Ureter (tissue), 1 donor: ENCODE measurements around the gene LDLRAD4. TPM values are rescaled to one million over a fixed set of nuclear protein-coding genes. Genes with fewer than 3 reads are reported as not detected.

Experiments
- DNase-seq: peaks from one replicate; pipeline ENCODE4 v3.0.0-alpha.2; 2020; ENCODE audit warnings: low spot score
- total RNA-seq: library from RNA; stranded (reverse); gene quantifications from one replicate; pipeline ENCODE4 v1.2.4, GENCODE V29; 2023
- donor health status: DM: yes; HTN: yes; CAD: no.

Gene LDLRAD4
- total RNA-seq, 1 donor from 2014 or later = 39.7 TPM

DNA sequence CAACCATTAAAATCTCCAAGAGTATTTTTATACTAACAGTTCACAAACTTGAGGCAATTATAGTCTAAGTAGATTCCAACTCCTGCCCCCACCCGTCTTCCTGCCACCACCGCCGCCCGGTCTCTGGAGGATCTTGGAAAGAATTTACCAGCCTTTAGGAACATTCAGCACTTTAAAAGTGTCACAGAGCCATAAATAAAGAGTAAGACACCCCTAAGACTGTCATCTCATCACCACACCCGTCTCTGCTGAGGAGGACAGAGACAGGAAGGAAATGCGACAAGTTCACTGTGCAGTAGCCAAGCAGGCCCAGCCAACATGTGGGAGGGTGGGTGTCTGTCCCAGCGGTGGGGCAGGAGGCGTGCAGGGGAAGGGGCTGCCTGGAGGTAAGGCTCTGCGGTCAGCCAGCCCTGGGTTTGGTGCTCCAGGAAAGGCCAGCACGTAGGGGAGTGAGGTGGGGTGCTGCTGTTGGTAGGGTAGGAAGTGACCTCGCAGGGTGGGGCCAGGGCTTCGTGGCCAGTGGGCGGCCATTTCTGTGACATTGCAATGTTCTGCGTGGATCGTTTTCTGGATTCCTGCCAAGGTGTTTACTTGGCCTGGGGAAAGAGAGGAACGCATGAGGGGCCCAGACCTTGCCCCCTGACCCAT is 396.2 kb downstream of the LDLRAD4 start:
- peak; percentile 42 for DNase-seq

DNA sequence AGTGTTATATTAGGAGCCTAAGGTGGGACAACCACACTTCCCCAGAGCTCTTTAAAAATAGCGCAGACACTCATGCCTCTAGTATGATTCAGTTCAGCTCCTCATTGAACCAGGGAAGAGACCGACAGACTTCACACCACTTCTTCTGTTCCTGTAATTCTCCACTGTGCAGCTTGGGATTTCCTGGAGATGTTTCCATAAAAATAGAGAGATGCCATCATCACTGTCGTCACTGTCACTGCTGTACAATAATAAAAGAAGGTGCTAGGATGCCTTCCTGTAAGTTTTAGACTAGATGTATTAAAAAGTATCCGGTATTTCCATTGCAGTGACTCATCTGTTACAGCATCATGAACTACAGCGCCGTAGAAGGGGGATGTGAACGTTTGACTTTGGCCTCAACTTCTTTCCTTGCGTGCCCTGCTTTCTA is 396.9 kb downstream of the LDLRAD4 start:
- DNase-seq = peak; percentile 29

DNA sequence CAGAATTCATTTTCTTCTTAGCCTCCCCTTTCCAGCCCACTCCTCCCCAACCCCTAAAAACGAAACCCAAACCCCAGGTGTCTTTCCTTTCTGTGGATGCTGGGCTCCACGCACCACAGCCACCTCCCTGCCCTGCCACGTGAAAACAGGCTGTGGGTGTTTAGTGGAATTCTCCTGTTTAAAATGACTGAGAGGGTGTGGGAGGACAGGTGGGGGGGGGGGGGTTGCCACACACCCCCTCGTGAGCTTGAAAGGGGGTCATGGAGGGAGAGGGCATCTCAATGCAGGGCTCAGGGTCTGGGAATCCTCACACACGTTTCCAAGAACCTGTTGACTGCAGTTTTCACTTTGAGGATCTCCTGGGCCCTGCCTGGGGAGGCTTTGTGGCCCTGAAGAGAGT is 397.5 kb downstream of the LDLRAD4 start:
- peak; percentile 4 for DNase-seq

DNA sequence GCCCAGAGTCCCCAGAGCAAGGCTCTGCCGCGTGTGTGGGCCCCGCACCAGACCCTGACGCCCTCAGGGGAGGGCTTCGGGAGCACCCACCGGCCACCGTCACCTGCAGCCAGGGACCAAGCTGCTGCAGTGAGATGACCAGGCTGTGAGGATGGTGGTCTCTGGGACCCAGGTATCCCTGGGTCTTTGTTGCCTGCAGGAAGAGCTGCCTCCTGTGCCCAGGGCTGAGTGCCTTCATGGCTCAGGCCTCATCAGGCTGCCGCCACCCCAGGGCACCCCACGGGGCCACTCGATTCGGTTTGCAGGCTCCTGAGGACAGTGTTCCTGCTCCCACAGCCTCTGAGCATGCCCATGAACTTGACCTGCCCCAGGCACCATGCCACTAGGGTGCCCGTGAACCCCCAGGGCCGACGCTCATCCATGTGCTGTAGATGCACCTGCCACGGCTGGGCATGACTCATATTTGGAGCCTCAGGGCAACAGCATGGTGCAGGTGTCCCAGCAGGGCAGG is 398.0 kb downstream of the LDLRAD4 start:
- peak; percentile 36 for DNase-seq

DNA sequence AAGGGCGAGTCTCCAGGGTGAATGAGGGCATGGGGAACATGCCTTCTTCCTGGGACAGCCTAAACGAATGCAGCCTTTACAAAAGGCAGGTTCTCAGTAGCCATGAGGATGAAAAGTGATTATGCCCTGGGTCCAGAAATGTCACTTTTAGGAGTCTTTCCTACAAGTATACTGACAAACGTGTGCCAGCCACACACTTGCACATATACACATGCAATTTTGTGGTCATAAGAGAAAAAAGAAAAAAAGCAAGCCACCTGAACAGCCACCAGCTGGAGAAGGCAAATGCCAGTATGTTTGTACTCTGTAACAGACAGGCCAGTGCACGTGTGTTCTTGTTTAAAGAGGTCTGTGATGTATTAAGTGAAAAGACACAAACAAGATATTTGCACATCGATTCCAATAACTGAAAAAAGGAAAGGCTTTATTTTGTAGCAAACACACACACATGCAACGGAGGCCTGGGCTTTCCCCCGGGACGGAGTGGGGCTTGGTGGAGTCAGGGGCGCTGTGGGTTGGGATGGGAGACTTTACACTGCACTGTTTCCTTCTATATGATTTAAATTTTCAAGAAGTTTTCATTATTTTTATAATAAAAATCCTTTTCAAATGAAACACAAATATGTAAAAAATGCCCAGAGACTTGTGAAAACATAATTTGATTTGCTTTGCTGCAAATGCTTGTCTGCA is 399.4 kb downstream of the LDLRAD4 start:
- DNase-seq = no peak

DNA sequence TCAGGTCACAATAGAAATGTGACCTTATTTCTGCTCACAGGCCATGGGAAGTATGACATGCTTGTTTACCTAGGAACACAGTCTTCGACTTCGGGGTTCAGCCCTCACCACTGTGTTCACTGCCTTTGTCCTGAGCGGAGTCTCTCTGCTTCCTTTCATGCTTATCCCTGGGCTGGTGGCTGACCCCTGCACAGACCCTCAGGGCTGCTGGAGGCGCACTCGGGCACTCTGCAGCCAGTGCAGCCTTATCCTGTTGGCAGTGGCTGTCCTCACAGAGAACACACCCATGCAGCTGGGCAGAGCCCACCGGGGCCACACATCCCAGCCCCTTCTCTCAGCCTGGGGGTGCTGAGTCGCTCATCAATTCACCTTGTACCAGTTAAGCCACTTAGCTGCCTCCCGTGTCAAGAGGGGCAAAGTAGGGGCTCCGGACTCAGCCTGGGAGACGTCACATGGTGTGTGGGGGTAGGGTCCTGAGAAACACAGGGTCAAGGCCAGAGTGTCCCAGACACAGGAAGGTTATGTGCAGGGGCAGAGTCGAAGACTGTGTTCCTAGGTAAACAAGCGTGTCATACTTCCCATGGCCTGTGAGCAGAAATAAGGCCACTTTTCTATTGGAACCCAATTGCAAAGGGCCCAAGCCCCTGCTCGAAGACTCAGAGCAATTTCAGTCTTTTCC is 400.3 kb downstream of the LDLRAD4 start:
- DNase-seq = peak; percentile 20

DNA sequence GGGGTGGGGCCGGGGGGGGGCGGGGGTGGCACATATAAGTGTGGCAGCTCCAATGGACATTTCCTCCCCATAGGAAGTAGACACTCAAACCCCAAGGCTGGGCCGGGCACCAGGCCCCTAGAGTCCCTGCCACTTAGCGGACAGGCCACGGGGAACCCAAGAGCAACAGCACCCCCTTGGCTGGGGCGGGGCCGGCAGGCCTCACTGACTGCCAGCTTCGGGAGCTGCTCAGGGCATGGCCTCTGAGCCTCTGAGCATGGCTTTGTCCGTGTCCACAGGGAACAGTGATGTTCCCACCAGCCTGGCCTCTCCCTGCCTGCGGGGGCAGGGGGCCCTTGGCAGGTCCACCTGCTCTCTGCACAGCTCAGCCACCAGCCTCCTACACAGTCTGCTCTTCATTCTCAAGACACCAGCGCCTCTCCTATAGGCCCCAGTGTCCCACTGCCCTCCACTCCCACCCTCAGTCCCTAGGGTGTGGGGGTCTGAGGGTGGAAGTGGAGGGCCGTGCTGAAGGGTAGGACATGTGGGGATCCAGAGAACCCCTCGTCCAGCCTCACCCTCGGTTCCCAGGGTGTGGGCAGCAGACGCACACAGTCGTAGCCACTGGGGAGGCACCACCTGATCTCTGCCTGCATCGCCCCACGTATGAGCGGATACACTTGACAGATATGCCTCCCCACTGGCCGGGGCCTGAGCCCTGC is 401.1 kb downstream of the LDLRAD4 start:
- DNase-seq = peak; percentile 39

DNA sequence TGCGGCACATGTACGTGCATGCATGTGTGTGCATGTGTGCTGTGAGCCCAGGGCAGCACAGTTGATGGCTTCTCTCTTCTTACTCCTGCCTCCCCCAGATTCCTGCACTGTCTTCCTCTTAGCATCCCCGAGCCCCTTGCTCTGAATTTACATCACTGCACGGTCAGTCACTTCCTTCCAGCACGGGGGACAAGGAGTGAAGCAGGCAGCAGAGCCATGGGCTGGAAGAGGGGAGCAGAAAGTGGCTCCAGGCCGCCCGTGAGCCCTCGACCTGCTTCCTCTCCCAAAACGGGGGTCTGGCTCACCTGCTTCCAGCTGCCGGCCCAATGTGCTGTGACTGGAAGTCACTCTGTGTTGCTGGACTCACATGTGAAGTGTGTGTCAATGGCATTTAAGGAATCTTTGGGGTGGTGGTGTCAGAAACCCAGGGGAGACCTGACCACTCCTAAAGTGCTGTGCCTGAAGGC is 401.7 kb downstream of the LDLRAD4 start:
- DNase-seq = peak; percentile 38

DNA sequence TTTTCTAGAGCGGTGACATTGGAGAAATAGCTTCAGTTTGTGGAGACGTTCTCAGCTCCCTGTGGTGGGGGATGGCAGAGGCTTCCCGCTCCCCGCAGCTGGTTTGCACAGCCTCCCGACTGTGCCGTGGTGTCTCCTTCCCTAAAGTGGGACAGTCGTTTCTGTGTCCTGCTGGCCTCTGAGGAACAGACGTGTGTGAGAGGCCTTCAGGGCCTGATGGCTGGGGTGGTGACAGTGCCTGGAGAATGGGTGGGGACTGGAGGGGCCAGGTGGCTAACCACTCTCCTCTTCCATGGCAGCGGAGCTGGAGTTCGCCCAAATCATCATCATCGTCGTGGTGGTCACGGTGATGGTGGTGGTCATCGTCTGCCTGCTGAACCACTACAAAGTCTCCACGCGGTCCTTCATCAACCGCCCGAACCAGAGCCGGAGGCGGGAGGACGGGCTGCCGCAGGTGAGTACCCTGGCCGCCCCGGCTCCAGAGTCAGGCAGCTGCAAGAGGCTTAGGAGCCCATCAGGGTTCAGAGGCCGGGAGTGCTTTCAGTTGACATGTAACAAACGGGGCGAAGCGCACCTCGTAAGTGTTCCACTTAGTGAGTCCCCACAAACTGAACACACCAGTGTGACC is 402.4 kb downstream of the LDLRAD4 start:
- DNase-seq = peak; percentile 37

DNA sequence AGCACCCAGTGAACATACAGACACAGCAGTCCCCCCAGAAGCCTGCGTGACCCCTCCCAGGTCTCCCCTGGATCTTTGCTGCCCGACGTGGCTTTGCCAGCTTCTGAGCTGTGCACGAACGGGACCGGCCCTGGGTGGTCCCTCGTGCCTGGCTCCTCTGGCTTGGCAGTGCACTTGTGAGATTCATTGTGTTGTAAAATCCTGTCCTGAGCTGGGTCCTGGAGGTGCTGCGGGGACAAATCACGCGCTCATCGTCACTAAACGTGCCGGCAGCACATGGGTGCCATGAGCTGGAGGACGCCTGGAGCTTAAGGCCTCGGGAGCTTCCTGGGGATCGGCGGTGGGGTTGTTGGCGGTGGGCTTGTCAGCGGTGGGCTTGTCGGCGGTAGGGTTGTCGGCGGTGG is 402.9 kb downstream of the LDLRAD4 start:
- no peak for DNase-seq

DNA sequence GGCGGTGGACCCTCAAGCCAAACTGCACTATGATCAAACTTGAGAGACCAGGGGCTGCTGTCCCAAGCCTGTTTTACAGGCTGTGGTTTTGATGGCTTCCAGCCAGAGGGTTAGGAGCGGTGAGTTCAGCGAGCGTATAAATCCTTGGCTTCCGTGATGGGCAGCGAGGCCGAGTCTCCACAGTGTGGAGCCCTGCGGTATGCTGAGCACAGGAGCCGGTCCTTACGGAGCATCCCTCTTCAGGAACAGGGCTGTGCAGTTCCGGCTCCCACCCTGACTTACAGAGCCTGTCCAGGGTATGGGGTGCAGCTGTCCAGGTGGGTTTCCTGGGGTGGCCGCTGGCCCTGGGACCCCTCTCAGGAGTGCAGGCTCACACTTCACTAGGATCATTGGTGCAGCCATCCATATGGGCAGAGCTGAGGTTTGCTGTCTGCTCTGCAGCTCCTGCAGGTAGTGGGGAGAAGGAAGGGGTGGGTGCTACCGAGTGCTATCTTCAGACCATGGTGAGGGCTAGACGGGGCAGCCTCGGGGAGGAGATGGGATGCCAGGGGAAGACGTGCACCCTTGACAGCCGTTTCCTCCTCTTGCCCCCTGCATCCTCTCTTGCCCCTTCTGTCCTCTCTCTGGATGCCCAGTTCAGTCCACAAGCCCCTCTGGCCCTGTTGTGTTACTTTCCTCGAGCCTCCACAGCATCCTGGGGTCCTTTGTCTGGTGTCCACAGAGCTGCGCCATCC is 403.5 kb downstream of the LDLRAD4 start:
- DNase-seq = peak; percentile 40

DNA sequence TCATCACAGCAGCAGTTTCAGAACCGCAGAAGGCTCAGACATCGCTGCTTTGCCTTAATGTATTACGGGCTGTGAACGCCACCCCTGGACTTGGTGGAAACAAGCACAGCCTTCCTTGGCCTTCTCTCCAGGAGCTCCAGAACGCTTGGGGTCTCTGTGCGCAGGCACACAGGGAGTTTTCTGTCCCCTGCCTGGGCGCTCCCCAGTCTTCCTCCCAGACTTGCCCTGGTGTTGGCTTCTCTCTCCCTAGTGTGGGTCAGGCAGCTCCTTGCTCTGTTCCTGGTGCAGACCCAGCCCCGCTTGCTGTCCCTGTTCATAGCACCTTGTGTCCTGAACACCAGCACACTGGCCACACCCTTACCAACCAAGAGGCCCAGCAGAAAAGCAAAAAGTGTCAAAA is 404.2 kb downstream of the LDLRAD4 start:
- DNase-seq = no peak

DNA sequence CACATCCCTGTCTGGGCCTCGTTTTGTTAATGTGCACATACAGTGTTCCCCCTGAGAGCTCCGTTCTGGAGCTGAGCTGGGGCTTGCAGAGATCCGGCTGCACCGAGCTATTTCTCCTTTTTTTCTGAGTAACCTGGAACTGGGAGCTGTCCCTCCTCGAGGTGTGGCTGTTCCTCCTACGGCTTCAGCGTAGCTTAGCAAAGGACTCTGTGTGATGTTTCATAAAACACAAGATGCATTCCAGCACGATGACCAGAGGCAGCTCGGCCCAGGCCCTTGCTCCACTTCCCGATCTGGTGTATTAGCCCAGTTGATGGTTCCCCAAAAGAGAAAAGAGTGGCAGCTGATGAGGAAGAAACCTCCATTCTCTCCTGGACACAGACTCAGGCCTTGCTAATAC is 404.8 kb downstream of the LDLRAD4 start:
- DNase-seq = no peak

DNA sequence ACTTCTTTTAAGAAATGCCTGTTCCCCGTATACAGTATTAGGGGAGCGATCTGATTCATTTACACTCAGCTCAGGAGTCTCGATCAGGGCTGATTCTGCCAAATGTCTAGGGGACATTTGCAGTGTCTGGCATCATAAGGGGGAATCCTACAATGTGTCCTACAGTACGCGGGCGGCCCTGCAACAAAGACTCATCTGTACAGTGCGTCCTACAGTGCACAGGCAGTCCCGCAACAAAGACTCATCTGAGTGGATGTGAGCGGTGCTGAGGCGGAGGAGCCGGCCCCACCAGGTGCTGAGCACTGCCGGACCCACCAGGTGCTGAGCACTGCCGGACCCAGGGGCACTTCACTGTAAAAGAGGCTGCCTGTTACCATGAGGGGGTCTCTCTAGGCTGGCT is 405.3 kb downstream of the LDLRAD4 start:
- no peak for DNase-seq

DNA sequence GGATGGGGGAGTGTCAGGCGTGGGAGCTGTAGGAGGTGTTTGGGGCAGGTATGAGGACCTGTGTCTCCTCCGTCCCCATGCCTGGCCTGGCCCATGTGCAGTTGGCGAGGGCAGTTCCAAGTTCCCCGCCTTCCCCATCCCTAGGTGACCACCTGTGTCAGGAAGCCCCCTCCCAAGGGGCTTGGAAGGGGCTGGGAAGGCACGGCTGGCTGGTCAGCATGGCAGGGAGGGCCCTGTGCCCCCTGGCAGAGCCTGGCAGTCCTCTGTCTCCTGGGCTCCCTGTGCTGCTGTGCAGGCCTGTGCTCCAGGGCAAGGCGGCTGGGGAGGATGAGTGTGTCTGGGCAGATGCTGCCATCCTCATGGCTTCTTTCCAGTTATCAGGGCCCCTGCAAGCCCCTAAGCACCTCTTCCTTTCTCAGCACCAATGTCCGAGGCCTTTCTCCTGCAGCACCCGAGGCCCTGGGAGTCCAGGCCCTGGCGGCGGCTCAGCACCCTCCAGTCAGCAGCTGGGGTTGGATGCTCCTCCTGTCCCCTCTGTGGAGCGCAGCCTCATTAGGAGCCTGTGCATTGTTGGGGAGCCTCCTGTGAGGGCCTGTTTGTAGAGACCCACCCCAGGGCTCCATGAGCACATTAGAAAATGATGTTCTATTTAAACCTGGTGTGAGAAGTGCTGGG is 406.1 kb downstream of the LDLRAD4 start:
- DNase-seq = peak; percentile 41

DNA sequence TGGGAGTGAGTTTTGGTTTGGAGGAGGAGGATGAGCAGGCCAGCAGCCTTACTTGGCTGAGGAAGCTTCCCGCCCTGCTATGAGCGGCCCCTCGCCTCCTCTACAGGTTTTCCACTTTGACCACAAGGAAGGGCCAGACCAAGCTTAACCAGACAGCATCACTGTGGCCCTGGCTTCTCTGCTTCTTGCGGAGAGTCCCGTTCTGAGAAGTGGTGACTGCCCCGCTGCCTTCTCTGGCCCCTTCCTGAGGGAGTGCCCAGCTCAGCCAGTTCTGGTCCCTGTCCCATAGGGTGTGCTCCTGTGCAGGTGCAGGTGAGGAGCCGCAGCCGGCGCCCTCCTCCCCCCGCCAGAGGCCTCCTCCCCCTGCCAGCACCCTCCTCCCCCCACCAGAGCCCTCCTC is 406.8 kb downstream of the LDLRAD4 start:
- DNase-seq = no peak

DNA sequence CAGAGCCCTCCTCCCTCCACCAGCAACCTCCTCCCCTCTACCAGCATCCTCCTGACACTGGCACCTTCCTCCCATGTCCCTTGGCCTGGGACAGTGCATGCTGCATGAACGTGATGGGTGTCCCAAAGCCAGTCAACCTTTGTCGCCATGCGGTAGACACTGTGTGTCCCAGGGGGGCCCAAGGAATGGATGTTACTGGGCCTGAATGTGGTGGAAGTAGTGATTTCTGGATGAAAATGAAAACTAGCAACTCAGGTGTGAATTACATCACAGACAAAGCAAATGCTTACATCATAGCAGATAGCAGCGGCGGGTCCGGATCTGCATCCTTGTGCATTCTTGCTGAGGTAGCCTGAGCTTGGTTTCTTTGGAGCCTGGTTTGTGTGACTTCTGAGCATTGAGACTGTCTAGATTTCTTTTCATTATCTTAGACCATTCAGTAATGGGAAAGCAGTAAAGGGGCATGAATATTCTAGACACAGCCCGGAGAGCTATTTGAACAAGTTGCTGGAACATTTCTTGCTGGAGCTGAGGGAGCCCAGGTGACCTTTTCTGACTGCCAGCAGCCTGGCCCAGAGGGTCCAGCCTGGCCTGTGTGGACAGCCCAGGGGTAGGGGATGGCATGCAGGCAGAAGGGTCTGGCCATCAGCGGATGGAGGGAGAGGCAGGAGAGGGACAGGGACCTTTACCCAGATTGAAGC is 407.4 kb downstream of the LDLRAD4 start:
- no peak for DNase-seq

DNA sequence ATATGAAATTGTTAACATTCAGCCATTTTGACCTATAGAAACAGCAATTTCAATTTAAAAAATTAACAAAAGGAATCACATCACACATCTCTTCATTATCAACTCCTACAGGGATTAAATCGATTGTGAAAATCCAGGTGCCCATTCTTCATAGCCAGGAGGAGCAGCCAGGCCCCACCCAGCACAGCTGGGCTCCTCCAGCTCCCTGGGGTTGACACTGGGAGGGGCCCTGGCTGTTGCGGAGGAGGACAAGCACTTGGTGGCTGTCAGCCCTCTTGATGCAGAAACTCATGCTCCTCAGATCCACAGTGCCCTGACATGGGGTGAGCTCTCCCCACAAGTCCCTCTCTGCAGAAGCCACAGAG is 408.0 kb downstream of the LDLRAD4 start:
- DNase-seq = no peak

DNA sequence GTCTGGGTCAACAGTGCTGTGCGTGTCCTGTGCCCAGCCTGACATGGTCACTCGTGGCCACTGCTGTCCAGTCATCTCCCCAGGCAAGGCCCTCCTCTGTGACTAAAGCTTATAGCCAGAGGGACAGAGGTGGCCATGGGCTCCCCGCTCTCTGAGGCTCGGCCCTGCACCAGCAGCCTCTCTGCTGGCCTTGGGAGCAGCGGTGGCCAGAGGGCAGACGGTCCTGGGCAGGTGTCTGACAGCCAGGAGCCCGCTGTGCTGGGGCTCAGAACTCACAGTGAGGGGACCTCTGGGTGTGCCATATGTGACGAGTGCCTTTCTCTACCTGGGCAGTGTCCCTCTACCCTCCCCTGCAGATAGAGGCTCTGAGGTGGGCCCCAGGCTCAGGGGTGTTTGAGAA is 409.1 kb downstream of the LDLRAD4 start:
- DNase-seq = peak; percentile 30

DNA sequence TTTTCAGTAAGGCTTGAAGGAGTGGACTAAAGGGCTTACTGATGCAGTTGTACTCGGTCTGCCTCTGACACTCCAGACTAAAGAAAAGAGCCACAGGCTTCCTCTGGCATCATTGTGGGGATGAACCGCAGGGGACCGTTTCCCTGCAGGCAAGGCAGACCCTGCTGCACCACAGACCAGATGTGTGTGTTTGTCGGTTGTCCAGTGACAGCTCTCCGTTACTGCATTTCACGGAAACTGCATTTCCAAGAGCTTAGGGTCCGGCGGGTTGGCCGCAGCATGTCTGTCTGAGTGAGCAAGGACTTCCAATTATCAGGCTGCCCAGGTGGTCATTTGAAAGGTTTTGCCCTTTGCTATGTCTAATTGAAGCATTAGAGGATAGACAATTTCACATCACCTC is 409.7 kb downstream of the LDLRAD4 start:
- no peak for DNase-seq
